ENCODE results near the gene SERPINI2. TPM values are rescaled to one million over a fixed set of nuclear protein-coding genes. Genes with fewer than 3 reads are reported as not detected.

SERPINI2 gene
- total and polyA plus RNA-seq, 2 donors (not counting 3 experiments of a cell fraction or from before 2014, with no cell fraction given): not detected

DNA sequence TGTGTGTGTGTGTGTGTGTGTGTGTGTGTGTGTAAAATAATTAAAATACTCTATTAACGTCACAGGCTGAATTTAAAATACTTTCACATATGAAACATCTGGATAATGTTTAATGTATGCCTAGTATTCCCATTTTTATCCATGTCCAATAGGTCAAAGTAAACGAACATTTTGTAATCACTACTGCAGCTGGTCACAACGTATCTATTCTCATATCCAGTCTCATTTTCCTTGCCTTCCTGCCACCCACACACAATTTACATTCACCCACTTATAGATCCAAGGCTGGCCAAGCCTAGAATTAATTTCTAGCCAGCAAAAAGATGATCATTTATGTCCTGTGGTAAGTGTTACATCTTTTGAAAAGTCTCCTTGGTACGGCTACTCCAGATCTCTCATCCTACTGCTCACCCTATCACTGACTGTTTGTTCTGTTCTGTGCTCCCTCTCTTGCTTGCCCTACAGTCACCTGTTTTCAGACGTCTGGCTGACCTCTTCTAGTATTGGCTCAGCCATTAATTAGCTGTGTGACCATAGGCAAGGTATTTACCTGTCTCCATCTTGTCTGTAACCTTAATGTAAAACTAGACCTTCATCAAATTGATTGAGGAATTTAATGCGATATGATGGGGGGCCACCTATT, 17.6 kb downstream of the SERPINI2 start:
- dilution Hi-C loops (cut with MboI; ENCODE audit: extremely low pct_ligation_motif_present, low sequenced_read_pairs): no loop called here
- FAIRE-seq (no peak), DNase-seq (ENCODE audit: low read depth, low spot score) (no peak)
- H3K27me3 ChIP-seq (ENCODE audit: control insufficient read depth in 2 of 2, insufficient read depth in 2 of 2, low read length in 2 of 2): no peaks in the 10 kb centered on the region
- ChIA-PET CTCF (no interaction called here), POLR2A (no interaction called here)
- no peak overlapping the region for H3K9ac ChIP-seq (replicated peaks; ENCODE audit: extremely low read depth, insufficient read depth, low read length)
- no peak overlapping the region for H3K4me3 ChIP-seq (replicated peaks in 1 of 3; ENCODE audit: insufficient read depth in 1 of 3, low read depth in 1 of 3, low read length in 3 of 3)
- H3K79me2 ChIP-seq (ENCODE audit: control insufficient read depth, insufficient read depth, low read length): no peaks in the 10 kb centered on the region
- H2AFZ ChIP-seq (ENCODE audit: low read depth, low read length): no peak overlapping the region
- H3K27ac ChIP-seq (ENCODE audit: insufficient read depth, low read depth, low read length): no peak overlapping the region
- TF ChIP-seq POLR2A (IDR thresholded peaks at IDR 0.05; ENCODE audit: low read depth, low read length): no peak
- no peak for TF ChIP-seq GATA2 (IDR thresholded peaks at IDR 0.05; ENCODE audit: insufficient read depth, insufficient read length, low read depth, low read length)
- TF ChIP-seq, protein P1, sequence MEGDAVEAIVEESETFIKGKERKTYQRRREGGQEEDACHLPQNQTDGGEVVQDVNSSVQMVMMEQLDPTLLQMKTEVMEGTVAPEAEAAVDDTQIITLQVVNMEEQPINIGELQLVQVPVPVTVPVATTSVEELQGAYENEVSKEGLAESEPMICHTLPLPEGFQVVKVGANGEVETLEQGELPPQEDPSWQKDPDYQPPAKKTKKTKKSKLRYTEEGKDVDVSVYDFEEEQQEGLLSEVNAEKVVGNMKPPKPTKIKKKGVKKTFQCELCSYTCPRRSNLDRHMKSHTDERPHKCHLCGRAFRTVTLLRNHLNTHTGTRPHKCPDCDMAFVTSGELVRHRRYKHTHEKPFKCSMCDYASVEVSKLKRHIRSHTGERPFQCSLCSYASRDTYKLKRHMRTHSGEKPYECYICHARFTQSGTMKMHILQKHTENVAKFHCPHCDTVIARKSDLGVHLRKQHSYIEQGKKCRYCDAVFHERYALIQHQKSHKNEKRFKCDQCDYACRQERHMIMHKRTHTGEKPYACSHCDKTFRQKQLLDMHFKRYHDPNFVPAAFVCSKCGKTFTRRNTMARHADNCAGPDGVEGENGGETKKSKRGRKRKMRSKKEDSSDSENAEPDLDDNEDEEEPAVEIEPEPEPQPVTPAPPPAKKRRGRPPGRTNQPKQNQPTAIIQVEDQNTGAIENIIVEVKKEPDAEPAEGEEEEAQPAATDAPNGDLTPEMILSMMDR (IDR thresholded peaks at IDR 0.05; ENCODE audit: extremely low read depth in 1 of 2, insufficient read depth in 1 of 2, low read depth in 1 of 2, low read length in 2 of 2): no peak
- TF ChIP-seq, protein P2, sequence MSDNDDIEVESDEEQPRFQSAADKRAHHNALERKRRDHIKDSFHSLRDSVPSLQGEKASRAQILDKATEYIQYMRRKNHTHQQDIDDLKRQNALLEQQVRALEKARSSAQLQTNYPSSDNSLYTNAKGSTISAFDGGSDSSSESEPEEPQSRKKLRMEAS (IDR thresholded peaks at IDR 0.05; ENCODE audit: insufficient read depth, insufficient read length): no peak
- TF ChIP-seq FOS (IDR thresholded peaks at IDR 0.05; ENCODE audit: borderline replicate concordance, insufficient read depth, low read length): no peak
- TF ChIP-seq POLR2AphosphoS5 (IDR thresholded peaks at IDR 0.05; ENCODE audit: insufficient read depth, low read depth, low read length): no peak
- TF ChIP-seq JUN (IDR thresholded peaks at IDR 0.05; ENCODE audit: borderline replicate concordance, insufficient read depth, insufficient read length, low read depth): no peak
- no peak for TF ChIP-seq MYC (IDR thresholded peaks at IDR 0.05; ENCODE audit: low read depth, low read length)
- no peak for TF ChIP-seq EZH2 (IDR thresholded peaks at IDR 0.05; ENCODE audit: borderline replicate concordance, low read depth, low read length, severe bottlenecking)
- no peaks in the 10 kb centered on the region for H3K4me1 ChIP-seq (ENCODE audit: control insufficient read depth, extremely low read depth, insufficient read depth, low read length)
- intact Hi-C loops (cut with micrococcal nuclease): no loop called here
- no peak overlapping the region for H3K4me2 ChIP-seq (ENCODE audit: insufficient read depth, low read length)
- BruUV-seq (replicated peaks): no TSS peak
- H4K20me1 ChIP-seq (replicated peaks; ENCODE audit: control insufficient read depth, extremely low read depth, insufficient read depth, low read length): no peaks in the 10 kb centered on the region
- H3K36me3 ChIP-seq (ENCODE audit: control insufficient read depth in 2 of 2, extremely low read depth in 1 of 2, insufficient read depth in 2 of 2, low read length in 2 of 2): no peaks in the 10 kb centered on the region
- no peaks in the 10 kb centered on the region for H3K9me1 ChIP-seq (replicated peaks; ENCODE audit: control insufficient read depth, extremely low read depth, insufficient read depth, low read length)
- no peaks in the 10 kb centered on the region for H3K9me3 ChIP-seq (replicated peaks; ENCODE audit: control insufficient read depth, insufficient read depth, low read length)
